Stimulated activated CD4-positive, alpha-beta T cell treated with anti-CD3 and anti-CD28 coated beads, Interleukin-2, amount 100 ng/mL, for 24 hours (primary cell): ENCODE measurements around the gene CHMP4A.
"Not testable (repeated sequence)": the region's sequence is repeated elsewhere in the genome, so short reads cannot be mapped to it uniquely, and the experiment has no call there.

Source experiments
- DNase-seq, 2 donors: peaks; one replicate each; pipeline ENCODE4 v3.0.0-alpha.2; 2020

CHMP4A gene

DNA sequence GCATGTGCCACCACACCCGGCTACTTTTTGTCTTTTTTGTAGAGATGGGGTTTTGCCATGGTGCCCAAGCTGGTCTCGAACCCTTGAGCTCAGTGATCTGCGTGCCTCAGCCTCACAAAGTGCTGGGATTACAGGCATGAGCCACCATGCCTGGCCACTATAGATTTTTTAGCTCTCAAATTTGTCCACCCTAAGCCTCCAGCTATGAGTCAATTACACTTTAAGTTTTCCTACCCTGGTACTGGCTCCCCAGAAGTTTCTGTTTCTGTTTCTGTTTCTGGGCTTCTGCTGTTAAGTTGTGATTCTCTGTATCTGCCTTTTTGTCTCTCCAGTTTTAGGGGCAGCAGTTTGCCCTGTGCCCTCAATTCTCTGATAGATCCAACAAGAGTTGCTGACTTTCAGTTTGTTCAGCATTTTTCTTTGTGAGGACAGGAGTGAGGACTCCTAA, 33.5 kb upstream of the CHMP4A start:
- DNase-seq = peak in 1 of 2 donors; percentile 25

DNA sequence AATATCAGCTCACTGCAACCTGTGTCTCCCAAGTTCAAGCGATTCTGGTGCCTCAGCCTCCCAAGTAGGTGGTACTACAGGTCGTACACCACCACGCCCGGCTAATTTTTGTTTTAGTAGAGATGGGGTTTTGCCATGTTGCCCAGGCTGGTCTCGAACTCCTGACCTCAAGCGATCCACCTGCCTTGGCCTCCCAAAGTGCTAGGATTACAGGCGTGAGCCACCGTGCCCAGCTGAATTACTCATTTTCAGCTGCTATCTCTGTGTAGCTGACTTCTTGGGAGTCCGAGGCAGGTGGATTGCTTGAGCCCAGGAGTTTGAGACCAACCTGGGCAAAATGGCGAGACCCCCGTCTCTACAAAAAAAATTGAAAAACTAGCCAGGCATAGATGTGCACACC, 32.1 kb upstream of the CHMP4A start:
- DNase-seq = not testable (repeated sequence)

DNA sequence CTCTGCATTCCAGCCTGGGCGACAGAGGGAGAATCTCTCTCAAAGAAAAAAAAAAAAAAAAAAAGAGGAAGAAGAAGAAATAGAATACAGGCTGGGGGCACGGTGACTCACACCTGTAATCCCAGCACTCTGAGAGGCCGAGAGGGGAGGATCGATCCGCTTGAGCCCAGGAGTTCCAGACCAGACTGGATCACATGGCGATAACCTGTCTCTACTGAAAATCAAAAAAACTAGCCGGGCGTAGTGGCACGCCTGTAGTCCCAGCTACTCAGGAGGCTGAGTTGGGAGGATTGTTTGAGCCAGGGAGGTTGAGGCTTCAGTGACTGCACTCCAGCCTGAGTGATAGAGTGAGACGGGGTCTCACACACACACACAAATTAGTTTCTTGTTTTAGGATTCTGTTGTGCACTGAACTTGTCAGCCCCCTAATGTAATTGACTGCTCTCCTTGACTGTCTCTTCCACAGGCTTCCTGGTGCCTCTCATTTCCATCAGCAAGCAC, 30.1 kb upstream of the CHMP4A start:
- peak in 1 of 2 donors; percentile 12 for DNase-seq

DNA sequence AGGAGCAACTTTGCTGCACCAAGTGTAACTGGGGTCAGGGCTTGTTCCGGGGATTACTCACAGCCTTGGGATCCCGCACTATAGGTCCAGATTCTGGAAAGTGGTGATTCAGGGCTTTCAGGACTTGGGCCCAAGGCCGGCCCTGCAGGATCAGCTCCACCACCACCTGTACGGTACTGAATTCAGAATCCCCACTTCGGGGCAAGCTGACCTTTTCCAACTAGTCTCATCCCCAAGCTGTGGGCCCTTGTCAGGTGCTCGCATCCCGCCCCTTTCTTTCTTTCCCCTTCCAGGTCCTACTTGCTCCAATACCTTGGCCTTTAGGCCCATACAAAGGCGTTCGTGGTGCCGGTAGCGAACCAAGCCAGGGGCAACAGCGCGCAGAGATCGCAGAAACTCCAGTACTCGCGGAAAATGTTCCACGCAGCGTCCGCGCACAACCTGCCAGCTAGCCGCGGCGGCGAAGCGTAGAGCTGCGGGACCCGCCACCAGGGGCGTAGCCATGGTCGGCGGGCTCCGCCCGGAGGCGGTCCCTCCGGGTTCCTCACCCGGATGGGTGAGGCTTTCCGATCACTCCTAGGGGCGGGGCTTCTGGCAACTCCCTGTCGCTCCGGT, 28.6 kb upstream of the CHMP4A start:
- peak; percentile 94 to 95 for DNase-seq

DNA sequence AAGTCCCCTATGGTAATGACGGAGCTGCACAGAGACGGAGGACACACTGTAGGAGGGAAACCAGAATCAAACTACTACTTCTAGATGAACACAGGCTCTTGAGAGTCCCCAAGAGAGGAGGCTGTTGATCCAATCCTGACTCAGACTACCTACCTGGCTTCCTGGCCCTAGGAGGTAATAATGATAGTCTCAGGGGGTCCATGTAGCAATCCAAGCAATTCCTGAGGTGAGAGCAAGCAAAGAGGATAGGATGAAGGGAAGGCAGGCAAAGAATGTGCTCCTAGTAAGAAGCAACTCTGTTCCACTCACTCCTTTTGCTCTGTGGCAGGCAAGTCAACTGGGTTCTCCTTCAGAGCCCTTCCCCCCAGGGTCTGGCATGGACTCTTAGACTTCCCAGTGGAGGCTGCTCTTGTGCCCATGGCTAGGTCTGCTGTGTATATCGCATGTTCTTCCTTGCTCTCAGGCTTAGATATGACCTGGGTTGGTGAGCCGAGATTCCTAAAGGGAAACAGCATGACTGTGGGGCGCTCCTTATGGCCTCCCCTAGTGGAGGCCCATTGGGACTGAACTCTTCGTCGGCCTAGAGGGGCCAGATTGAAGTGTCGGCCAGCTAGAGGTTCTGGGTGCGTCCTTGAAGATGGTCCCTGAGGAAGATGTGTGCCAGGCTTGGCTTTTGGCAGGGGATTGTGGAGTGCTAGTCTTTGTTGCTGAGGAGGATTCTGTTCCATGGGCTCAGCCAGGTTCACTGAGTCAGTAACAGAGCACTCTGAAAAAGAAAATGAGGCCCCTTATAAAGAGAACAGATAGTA, 27.0 kb upstream of the CHMP4A start:
- DNase-seq = no peak

DNA sequence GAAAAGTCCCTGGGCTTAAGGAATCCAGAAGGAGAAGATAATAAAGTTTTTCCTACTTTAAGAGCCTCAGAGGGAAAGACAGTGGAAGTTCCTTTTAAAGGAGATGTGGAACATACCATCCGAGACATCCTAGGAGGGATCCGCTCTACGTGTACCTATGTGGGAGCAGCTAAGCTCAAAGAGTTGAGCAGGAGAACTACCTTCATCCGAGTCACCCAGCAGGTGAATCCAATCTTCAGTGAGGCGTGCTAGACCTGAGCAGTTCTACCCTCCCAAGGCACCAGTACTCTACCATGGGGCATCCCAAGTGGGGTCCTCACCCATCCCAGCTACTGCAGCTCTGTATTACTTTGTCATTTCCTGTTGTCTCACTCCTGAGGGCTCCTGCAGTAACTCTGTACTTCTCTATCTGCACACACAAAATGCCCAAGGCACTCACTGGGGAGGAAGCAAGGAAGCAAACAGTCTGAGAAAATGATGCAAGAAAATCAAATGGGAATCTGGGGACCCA, 25.3 kb upstream of the CHMP4A start:
- DNase-seq = no peak

DNA sequence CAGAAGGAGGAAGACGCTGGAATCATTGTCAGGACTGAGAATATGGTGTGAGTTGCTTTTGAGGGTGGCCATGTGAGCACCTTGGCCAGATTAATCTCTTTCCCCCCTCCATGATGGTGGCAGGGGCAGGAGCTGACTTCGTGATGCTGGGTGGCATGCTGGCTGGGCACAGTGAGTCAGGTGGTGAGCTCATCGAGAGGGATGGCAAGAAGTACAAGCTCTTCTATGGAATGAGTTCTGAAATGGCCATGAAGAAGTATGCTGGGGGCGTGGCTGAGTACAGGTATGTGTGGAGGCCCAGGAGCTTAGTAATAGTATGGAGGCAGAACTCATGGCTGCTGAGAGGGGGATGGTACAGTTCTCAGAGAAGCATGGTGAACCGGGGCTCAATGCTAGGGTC, 24.8 kb upstream of the CHMP4A start:
- DNase-seq = no peak

DNA sequence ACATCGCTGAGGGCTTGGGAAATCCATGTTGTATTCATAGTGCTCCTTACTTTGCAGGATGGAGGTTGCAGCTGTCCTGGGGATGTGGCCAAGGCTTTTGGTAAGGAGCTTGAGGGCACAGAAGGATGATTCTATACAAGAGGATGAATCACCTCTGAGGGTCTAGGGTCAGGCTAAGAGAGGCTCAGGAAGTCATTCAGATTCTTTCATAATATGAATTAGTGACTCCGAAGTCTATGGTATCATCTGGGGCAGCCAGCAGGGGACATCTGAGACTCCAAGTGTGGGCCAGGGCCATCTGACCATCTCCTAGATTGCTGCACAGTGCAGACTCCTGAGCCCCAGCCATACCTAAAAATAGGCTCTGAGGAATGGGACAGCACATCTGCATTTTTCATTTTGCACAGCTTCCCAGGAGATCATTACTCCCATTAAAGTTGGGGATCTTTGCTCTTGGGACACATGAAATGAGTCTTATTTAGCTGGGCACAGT, 24.2 kb upstream of the CHMP4A start:
- DNase-seq = no peak

DNA sequence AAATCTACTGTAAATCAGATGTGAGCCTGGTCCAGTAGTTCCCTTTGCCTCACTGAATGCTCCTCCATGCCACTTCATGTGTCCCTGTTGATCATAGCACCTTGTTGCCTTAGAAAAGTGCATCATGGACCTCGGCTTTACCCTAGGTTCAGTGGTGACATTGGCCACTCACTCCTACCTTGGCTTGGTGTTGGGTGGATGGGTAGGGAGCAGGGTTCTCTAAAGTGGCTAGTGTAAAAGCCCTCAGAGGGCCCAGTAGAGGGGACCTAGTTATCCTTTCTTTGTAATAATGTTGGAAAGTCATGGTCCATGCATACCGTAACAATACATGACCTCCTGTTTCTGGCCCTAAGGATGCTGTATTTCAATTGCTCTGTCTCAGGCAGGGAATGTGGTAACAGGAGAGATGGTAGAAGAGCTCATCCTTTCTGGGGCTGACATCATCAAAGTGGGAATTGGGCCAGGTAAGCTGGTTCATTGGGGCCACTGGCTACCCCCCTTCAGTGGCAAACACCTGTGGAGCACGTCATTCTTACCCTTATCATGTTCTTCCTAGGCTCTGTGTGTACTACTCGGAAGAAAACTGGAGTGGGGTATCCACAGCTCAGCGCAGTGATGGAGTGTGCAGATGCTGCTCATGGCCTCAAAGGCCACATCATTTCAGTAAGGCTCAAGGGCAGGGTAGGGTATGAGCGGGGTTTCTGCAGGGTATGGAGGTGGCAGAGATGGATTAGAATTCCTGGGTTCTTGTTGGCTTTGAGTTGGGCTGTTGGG, 23.6 kb upstream of the CHMP4A start:
- no peak for DNase-seq

DNA sequence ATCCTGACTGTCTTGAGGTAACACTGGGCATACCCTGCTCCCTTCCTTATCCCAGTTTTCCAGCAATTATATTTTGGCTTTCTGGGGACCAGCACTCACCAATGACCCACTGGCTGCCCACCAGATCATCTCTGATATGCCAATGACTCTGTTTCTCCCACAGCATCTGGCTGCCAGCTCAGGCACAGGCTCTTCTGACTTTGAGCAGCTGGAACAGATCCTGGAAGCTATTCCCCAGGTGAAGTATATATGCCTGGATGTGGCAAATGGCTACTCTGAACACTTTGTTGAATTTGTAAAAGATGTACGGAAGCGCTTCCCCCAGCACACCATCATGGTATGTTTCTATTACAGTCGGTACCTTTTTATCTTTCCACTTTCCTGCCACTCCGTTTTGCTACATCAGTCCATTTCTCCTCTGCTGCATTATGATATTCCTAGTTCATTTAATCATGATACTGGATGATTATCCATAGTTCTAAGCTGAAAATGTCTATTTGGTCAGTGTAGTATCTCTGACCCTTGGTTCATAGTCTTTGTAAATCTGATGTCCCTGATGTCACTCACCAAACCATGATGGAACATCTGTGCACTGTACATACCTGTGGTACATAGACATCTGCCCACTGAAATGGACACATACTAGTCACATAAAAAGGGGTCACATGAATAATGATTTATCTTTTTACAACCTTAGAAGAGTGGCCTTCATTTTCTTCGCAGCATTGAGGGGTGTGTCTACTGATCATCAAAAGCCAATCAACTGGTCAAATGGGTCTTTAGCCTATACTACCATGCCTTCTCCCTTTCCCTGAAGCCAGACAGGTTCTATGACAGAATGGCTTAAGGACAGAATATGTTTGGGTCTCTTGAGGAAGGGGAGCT, 22.8 kb upstream of the CHMP4A start:
- DNase-seq = no peak

DNA sequence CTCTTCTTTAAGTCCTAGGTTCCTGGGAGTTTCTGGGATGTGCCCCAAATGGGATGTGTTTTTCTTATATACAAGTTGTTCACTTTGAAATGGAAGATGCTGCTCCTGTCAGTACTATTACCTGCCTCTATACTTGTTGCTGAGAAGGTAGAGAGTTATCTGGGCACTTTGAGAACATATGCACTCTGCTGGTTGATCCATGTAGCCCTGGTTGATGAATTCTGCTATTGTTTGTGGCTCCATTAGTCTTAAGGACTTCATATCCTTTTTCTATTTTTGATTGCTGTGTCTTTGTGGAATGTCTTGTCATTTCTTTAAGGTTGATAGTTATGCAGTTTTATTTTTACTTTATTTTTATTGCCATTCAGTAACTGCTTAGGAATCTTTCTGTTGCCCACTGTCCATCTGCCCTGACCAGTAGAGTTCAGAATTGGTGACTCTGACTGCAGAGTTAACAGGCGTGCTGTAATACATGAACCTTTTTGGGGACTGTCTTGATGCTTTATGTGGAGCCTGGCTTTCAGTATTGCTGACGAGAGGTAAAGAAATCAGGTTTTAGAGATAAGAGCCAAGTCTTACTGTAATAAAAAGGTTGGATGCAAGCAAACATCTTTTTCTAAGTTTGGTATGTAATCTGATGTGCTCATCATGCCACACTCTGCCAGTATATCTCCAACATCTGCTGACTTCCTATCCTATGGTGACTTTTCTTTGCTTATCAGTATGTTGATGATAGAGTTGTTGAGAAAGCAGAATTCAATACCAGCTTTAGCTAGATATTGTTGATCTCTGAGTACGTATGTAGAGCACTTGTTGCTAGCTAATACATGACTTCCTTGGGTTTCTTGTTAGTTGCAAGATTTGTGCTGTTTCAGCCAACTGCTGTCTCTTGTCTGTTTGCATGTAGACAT, 21.1 kb upstream of the CHMP4A start:
- DNase-seq = no peak

DNA sequence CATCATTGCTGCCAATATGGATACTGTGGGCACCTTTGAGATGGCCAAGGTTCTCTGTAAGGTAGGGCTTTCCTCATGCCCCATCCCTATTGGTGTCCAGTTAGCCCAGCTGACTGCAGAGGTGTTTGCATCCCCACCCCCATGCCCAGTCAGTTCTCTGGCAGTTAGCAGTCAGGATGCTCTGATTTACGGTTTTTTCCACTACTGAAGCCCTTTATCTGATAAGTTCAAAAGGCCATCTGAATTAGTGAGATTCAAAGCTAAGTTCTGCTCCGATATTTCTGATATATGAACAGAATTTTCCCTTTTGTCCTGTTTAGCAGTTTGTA, 20.2 kb upstream of the CHMP4A start:
- DNase-seq = no peak

DNA sequence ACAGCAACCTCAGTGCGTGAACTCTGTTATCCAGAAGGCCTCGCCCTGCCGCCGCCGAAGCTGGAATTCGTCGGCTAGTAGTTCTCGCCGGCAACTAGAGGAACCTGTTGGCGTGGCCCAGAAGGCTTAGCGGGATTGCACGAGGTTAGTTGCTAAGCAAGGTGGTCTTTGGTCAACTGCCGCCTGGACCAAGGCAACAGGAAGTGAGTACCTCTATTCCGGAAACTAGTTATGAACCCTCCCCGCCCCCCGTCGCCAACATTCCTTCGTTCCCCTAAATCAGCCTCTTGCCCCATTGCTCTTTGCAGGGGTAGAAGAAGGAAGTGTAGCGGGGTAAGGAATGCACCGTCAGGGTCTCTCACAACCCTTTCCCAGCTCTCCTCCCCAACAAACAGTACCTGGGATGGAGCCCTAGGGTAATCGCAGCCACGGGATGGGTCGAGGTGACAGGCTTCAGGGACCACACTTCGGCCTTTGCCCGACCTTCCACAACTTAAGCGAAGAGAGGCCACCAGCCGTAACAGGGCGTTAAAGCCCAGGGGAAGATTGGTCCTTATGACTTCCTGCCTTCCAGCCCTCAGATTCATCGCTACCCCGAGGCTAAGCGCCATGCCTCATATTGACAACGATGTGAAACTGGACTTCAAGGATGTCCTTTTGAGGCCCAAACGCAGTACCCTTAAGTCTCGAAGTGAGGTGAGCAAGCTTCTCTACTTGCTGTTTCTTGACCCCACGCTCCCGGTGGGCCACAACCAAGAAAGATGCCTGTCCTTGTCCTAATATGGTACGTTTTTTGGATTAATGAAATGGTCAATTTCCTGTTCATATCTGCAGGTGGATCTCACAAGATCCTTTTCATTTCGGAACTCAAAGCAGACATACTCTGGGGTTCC, 19.6 kb upstream of the CHMP4A start, which contains the start of gene GMPR2:
GMPR2 (plus strand) TSS at position 285 of the 893 bp plus-strand sequence; CDS start at position 610, 325 bp downstream.
- peak in 1 of 2 donors; percentile 22 for DNase-seq

DNA sequence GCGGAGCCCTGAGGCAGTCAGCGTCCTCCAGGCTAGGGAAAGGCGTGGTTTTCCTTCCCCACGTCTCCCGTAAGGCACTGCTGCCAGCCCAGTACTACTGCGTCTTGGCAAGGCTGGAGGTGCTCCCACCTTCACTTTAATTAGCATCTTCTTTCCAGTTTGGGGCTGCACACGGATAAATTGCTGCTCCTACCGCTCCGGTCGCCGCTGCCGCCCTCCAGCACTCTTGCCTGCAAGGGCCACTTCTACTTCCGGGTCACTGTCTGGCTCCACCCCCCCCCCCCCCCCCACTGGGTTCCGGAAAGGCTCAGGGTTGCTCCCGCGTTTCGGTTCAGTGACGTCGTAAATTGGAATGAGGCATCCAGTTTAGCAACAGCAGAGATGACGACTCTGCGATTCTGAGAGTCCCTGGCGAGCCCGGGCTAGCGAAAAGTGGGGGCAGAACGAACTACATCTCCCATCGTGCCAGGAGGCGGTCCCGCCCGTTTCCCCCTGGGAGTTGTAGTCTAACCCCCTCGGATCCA, 18.9 kb upstream of the CHMP4A start, which contains the start of gene NEDD8:
NEDD8 (minus strand) TSS at position 247 of the 524 bp plus-strand sequence; CDS start at position 147, 100 bp downstream.
- DNase-seq = peak; percentile 91 to 92

DNA sequence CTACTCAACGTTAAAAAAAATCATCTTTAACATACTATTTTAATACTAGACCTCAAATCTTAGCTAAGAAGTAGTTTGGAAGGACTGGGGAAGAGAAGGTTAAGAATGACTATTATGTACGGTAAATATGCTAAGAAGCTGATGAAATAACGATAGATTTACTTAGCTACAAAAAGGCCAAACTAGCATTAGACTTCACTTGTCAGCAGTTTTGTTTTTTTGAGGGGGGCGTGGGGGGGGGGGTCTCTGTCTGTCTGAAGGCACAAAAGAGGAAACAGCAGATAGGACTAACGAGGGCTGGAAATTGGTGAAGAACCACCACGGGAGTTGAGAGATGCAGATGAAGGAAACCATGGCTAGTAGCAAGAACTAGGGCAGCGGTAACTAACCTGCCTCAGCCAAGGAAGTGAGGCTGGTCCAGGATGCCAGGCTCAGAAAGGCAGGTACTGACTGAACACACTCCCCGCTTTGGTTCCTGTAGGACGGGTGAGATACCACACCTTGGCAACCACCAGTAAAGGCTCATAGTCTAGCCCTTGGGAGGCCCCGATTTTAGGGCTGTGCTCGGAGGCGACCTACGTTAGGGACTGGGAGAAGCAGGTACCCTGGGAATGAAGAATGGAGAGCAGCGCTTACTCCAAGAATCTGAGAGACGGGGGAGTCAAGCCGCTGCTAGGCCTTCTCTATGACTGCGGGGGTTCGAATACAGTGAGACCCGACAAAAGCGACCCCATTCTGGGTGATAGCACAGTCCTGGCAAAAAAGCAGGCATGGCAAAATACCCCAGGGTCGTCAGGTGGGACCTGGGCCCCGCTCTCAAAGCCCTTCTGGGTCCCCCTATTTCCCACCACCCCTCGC, 18.2 kb upstream of the CHMP4A start:
- peak in 1 of 2 donors; percentile 35 for DNase-seq

DNA sequence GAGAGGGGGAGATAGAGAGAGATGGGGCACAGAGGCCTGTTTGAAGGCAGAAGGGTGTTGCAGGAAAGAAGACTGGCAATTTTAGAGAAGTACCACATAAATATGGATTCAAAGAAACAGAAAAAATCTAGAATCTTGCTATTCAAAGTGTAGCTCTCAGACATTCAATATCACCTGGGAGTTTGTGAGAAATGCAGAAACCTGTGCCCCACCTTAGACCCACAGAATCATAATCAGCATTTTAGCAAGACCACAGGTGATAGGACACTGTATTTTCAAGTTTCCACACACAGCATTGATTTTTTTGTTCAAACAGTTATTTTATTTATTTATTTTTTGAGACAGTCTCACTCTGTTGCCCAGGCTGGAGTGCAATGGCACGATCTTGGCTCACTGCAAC, 15.6 kb upstream of the CHMP4A start:
- DNase-seq = no peak

DNA sequence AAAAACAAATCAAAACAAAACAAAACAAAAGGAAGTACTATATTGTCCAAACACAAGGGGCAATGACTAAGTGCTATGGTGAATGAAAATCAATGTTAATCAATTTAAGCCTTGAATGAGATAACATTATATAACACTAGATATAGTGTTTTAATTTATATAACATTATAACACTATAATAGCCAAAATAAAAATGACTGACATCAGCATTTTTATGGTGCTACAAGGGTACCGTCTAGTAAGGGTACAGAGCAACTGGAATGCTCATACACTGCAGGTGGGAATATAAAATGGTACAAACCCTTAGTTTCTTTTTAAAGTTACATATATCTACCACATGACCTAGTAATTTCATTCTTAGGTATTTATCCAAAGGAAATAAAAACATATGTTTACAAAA, 13.2 kb upstream of the CHMP4A start:
- DNase-seq = no peak

DNA sequence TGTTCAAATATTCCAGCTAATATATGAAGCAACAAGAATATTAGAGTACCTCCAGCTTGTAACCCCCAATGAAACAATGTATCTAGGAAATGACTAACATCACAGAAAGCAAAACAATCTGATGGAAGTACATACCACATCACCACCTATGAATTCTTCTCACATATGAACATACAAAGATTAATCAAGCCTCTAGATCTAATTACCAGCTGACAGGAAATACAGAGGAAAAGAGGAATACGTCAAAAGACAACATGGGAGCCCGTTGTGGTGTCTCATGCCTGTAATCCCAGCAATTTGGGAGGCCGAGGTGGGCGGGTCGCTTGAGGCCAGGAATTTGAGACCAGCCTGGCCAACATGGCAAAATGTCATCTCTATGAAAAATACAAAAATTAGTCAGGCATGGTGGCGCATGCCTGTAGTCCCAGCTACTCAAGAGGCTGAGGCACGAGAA, 11.4 kb upstream of the CHMP4A start:
- no peak for DNase-seq
